GM19397 (cell line): Measurements from ENCODE around the gene PPP1R12A.
A peak's percentile ranks its signal among the peaks of the same experiment; 100 is the strongest.

ENCODE experiments used
- ATAC-seq: cut with Tn5 transposase; IDR thresholded peaks from one replicate; pipeline ENCODE4 v1.9.1; 2021; ENCODE audit warnings: mild to moderate bottlenecking, moderate library complexity; ENCODE audit not compliant: unreplicated experiment

The PPP1R12A gene

DNA sequence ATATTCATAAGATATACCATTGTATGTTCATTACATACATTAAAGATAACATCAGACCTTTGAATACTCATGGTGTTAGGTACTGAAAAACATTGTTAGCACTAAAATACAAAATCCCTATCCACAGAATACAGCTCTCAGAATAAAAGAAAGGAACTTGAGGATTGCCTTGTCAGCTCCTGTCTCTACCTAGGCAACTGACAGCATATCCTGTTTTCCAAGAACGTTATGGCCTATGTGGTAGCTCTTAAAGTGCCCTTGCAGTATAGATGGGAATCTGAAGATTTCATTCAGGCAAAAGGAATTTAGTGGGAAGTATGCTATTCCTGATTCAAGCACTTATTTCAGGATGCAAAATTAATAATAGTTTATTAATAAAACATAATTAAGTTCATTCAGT lies 1.8 kb upstream of the PPP1R12A start:
- no peak for ATAC-seq

DNA sequence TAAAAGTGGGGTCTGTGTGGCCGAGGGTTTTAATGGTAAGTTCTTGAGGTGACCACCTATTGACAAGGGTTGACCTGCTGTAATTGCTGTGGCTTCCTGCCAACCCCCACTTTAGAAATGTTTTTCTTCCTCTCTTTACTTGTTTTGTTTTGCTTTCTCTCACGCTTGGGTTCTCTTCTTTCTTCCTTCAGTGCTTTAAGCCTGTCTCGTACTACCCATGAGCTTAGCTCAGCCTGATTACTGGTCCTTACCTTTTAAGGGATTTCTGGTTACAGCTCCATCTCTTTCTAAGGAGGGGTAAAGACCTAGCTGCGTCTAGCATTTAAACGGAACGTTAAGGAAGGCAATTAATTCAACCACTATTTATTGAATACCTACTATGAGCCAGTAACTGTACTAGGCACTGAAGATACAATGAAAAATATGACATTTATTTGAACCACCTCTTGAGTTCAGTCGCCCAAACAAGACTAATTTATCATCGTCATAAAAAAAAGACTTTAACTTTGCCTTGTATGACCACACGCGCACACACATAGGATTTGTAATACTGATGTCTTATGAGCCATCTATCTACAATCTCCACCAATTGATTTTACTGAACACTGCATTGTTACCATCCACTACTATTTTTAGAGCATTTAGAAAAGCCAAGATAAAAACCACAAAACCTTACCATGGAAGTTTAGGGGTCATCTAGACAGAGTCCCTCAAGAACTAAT lies 888 bp upstream of the PPP1R12A start:
- peak; percentile 24 for ATAC-seq

- ATAC-seq: peak; percentile 14
Measured at GRCh38 chr12:79934281-79935020, 446 bp downstream of the PPP1R12A start.

GRCh38 chr12:79933532-79934264 lies 1.2 kb downstream of the PPP1R12A start:
- ATAC-seq: peak; percentile 12

- no peak for ATAC-seq
Measured at GRCh38 chr12:79933043-79933442, 1.9 kb downstream of the PPP1R12A start.

DNA sequence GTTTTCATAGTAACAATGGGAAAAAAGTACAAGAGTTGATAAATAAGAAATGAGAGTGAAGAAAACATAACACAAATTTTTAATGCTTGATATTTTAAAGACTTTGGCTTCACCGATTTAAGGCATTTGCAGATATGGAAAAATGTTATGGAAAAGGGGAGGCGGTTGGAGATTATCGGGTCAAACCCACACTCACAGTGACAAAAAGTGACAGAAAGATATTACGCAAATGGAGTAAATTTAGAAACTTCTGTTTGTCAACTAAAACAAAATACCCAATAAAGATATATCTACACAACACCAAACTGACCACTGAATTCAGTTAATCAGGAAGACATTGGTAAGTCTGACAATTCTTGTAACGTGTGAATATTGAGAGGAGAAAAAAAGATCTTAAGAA lies 2.5 kb downstream of the PPP1R12A start:
- no peak for ATAC-seq

DNA sequence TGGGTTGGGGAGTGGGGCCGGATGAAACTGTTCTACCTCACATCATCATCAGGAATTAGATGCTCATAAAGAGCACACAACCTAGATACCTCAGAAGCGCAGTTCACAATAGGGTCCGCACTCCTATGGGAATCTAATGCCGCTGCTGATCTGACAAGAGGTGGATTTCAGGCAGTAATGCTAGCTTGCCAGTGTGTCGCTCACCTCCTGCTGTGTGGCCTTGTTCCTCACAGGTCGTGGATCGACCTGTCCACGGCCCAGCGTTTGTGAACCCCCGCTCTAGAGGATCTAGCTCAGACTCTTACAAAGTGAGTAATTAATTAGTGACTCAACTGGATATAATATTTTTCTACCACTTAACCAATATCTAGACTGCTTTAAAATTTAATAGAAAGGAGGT lies 5.8 kb downstream of the PPP1R12A start:
- no peak for ATAC-seq

GRCh38 chr12:79927772-79928474 lies 7.0 kb downstream of the PPP1R12A start:
- peak; percentile 96 for ATAC-seq

- ATAC-seq: no peak
Measured at GRCh38 chr12:79926951-79927350, 7.9 kb downstream of the PPP1R12A start.

DNA sequence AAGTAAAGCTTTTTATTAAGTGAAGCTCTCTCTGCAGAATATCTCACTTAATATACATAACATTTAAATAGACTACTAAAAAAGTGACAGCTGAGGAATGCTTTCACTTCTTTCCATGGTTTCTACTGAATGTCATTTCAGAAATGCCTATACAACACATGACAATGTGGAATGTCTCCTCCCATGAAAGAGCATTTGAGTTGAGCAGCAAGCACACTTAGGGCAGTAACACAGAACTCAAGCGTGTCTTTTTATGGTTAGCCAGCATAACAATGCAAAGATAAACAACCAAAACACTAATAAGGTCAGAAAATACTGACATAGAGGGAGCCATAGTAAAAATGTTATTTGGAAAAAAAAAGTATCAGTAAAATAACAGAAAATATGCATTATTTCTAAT lies 9.4 kb downstream of the PPP1R12A start:
- ATAC-seq: no peak

- no peak for ATAC-seq
Measured at GRCh38 chr12:79921786-79922185, 13.1 kb downstream of the PPP1R12A start.

GRCh38 chr12:79920421-79921238 lies 14.3 kb downstream of the PPP1R12A start:
- ATAC-seq: no peak

DNA sequence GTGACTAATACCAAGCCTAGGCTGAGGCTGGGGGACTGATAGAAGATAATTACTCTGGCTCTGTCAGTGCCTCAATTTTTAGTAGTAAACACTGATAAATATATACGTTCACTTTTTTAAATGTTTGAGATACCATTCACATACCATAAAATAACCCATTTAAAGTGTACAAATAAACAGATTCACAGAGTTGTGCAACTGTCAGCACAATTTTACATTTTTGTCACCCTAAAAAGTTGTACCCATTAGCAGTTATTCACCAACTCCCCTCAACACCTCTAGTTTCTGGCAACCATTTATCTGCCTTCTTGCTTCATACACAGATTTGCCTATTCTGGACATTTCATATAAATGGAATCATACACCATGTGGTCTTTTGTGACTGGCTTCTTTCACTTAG lies 15.1 kb downstream of the PPP1R12A start:
- no peak for ATAC-seq

DNA sequence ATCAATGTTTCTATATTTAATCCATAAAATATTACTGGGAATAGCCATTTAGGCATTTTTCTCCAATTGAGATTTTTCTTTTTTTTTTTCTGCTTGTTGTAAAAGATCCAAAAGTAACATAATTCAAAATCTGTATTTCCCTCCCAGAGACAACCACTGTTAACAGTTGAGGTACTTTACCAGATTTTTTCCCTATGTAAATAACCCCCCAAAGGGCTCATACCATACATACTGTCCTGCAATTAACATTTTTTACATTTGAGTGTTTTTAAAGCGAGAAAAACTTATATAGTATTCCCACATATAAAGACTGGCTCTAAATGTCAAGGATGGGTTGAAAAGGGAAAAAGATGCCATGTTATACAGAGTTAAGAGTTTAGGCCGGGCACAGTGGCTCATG lies 18.1 kb downstream of the PPP1R12A start:
- no peak for ATAC-seq

- no peak for ATAC-seq
Measured at GRCh38 chr12:79911889-79912656, 22.8 kb downstream of the PPP1R12A start.

GRCh38 chr12:79908366-79908765 lies 26.5 kb downstream of the PPP1R12A start:
- ATAC-seq: no peak

DNA sequence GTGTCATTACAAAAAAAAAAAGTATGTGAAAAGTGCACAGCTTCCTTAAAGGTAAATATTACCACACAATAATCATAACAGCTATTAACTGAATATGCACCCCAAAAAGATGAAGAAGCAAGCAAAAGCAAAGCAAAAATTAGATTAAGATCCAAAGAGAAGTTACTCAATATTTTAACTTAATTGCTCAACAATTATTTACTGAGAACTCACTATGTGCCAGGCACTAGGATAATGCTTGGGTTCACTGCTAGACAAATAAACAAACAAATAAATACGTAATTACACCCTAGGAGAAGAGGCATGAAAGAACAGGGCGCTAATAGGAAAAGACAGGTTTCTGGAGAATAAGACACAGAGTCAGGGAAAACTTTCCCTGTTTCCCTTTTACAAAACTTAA lies 33.4 kb downstream of the PPP1R12A start:
- ATAC-seq: no peak

DNA sequence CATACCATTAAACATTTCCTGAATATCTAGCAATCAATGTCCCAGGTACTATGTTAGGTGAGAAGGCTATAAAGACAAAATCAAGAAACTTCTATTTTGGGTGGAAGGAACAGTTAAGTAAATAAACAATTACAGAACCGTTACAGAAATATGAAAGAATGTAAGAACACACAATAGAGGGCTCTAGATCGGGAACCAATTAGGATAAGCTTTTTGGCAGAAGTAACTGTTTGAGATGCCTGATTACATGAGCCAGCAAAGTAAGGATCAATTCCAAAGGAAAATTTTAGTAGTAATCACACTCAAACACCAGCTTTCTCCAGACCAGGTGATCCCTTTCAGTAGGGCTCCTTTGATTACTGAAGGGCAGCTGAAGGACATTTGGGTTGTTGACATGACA lies 33.9 kb downstream of the PPP1R12A start:
- no peak for ATAC-seq

- no peak for ATAC-seq
Measured at GRCh38 chr12:79900199-79900598, 34.7 kb downstream of the PPP1R12A start.

GRCh38 chr12:79897617-79898016 lies 37.3 kb downstream of the PPP1R12A start:
- no peak for ATAC-seq
